Measurements from ENCODE around the gene SPIRE1.
"Not testable (repeated sequence)": the region's sequence is repeated elsewhere in the genome, so short reads cannot be mapped to it uniquely, and the experiment has no call there.

Gene SPIRE1

GRCh38 chr18:12551943-12552878 is 105.7 kb downstream of the SPIRE1 start:
- not testable (repeated sequence) for DNase-seq

- DNase-seq, result not testable (repeated sequence)
These were observed 106.4 kb downstream of the SPIRE1 start for GRCh38 chr18:12551466-12551865.

- no peak for DNase-seq
These were observed 114.2 kb downstream of the SPIRE1 start for GRCh38 chr18:12543697-12544096.

GRCh38 chr18:12540751-12541150 is 117.2 kb downstream of the SPIRE1 start:
- no peak for DNase-seq

GRCh38 chr18:12539158-12539557 is 118.7 kb downstream of the SPIRE1 start:
- DNase-seq, result not testable (repeated sequence)

- no peak for DNase-seq
These were observed 123.1 kb downstream of the SPIRE1 start for GRCh38 chr18:12534820-12535219.

- no peak for DNase-seq
These were observed 125.2 kb downstream of the SPIRE1 start for GRCh38 chr18:12532661-12533060.

GRCh38 chr18:12531749-12532148 is 126.2 kb downstream of the SPIRE1 start:
- DNase-seq, result no peak

- DNase-seq, result no peak
These were observed 137.4 kb downstream of the SPIRE1 start for GRCh38 chr18:12520442-12520992.

- no peak for DNase-seq
These were observed 138.9 kb downstream of the SPIRE1 start for GRCh38 chr18:12518832-12519531.

GRCh38 chr18:12518326-12518725 is 139.6 kb downstream of the SPIRE1 start:
- DNase-seq, result no peak

- DNase-seq, result no peak
These were observed 140.6 kb downstream of the SPIRE1 start for GRCh38 chr18:12517142-12517825.

GRCh38 chr18:12516049-12516630 is 141.8 kb downstream of the SPIRE1 start:
- no peak for DNase-seq

GRCh38 chr18:12515550-12515949 is 142.4 kb downstream of the SPIRE1 start:
- DNase-seq, result no peak

GRCh38 chr18:12507007-12507406 is 150.9 kb downstream of the SPIRE1 start:
- DNase-seq, result no peak

- no peak for DNase-seq
These were observed 156.9 kb downstream of the SPIRE1 start for GRCh38 chr18:12500986-12501385.

- DNase-seq, result no peak
These were observed 160.1 kb downstream of the SPIRE1 start for GRCh38 chr18:12497839-12498238.

GRCh38 chr18:12497296-12497695 is 160.6 kb downstream of the SPIRE1 start:
- DNase-seq, result no peak

GRCh38 chr18:12492907-12493306 is 165.0 kb downstream of the SPIRE1 start:
- DNase-seq, result no peak

GRCh38 chr18:12491611-12492435 is 166.1 kb downstream of the SPIRE1 start:
- no peak for DNase-seq

GRCh38 chr18:12485479-12486105 is 172.3 kb downstream of the SPIRE1 start:
- DNase-seq, result no peak

Measured in activated CD8-positive, alpha-beta memory T cell treated with anti-CD3 and anti-CD28 coated beads, Interleukin-2, amount 50 U/mL, for 4 hours (primary cell).